HepG2 (cell line): ENCODE results near the gene SIRT7. TPM values are rescaled to one million over a fixed set of nuclear protein-coding genes. Genes with fewer than 3 reads are reported as not detected.

Experiments
- ARID3A ChIP-seq: IDR thresholded peaks from 2 replicates; pipeline ENCODE4 v1.6.1; 2012; ENCODE audit warnings: low read depth, low read length, improper control_type of control experiment
- ASH2L ChIP-seq: fragments of 300-600, 200-600 bp; sonication (generic); IDR thresholded peaks from 2 replicates; pipeline ENCODE4 v1.7.0; 2017; ENCODE audit warnings: low read depth, mild to moderate bottlenecking, moderate library complexity, mixed read lengths, low read length; ENCODE audit not compliant: insufficient read length
- CSRNP1 ChIP-seq: sonication (generic); formaldehyde crosslinking; IDR thresholded peaks from 2 replicates; pipeline ENCODE4 v1.8.1; 2023; ENCODE audit warnings: mild to moderate bottlenecking, missing genetic modification reagents
- ERF ChIP-seq: IDR thresholded peaks from 2 replicates; pipeline ENCODE4 v1.6.1; 2018; ENCODE audit warnings: missing biosample characterization, missing genetic modification reagents
- FOXA1 ChIP-seq, 2 experiments: fragments of 450-650 bp in 1 of 2; sonication (generic) in 1 of 2; formaldehyde crosslinking in 1 of 2; IDR thresholded peaks; 2 replicates each; pipeline versions ENCODE4 v1.4.0 to v1.6.1; 2016 to 2020; ENCODE audit warnings: missing genetic modification reagents in 1 of 2
- FOXK2 ChIP-seq: fragments of 450-650 bp; IDR thresholded peaks from 2 replicates; pipeline ENCODE4 v1.6.1; 2016
- LRRFIP1 ChIP-seq: sonication (generic); formaldehyde crosslinking; conservative IDR thresholded peaks from 2 replicates; pipeline ENCODE4 v1.4.0; 2020; ENCODE audit warnings: missing genetic modification reagents
- MIER2 ChIP-seq: IDR thresholded peaks from 2 replicates; pipeline ENCODE4 v1.6.1; 2016; ENCODE audit warnings: missing biosample characterization, missing genetic modification reagents
- MTERF4 ChIP-seq: sonication (generic); formaldehyde crosslinking; IDR thresholded peaks from 2 replicates; pipeline ENCODE4 v1.8.0; 2023; ENCODE audit warnings: mild to moderate bottlenecking, missing genetic modification reagents
- NR2C2 ChIP-seq: sonication (generic); formaldehyde crosslinking; IDR thresholded peaks from 2 replicates; pipeline ENCODE4 v1.4.0; 2020; ENCODE audit warnings: missing genetic modification reagents, mild to moderate bottlenecking, moderate library complexity, borderline replicate concordance
- STAT5B ChIP-seq: sonication (generic); formaldehyde crosslinking; IDR thresholded peaks from 2 replicates; pipeline ENCODE4 v1.4.0; 2020; ENCODE audit warnings: missing genetic modification reagents
- TAF15 ChIP-seq: fragments of 200-400 bp; formaldehyde crosslinking; IDR thresholded peaks from one replicate; pipeline ENCODE4 v1.6.1; 2018; ENCODE audit warnings: mild to moderate bottlenecking, low read depth, low read length; ENCODE audit not compliant: poor library complexity, severe bottlenecking
- TP53 ChIP-seq: sonication (generic); formaldehyde crosslinking; conservative IDR thresholded peaks from 2 replicates; pipeline ENCODE4 v1.4.0; 2020; ENCODE audit warnings: missing genetic modification reagents
- ZBTB42 ChIP-seq: sonication (generic); formaldehyde crosslinking; IDR thresholded peaks from 2 replicates; pipeline ENCODE4 v1.5.0; 2020; ENCODE audit warnings: mild to moderate bottlenecking, missing genetic modification reagents
- ZNF329 ChIP-seq: sonication (generic); formaldehyde crosslinking; IDR thresholded peaks from 2 replicates; pipeline ENCODE4 v1.9.0; 2021; ENCODE audit warnings: low read depth, mild to moderate bottlenecking, missing genetic modification reagents
- ZNF547 ChIP-seq: sonication (generic); formaldehyde crosslinking; IDR thresholded peaks from 2 replicates; pipeline ENCODE4 v1.5.1; 2020; ENCODE audit warnings: mild to moderate bottlenecking, missing genetic modification reagents
- polyA plus RNA-seq, 8 experiments: library from polyadenylated mRNA; depleted of rRNA in 3 of 8; stranded (reverse) in 7 of 8; unstranded in 1 of 8; fragments of >200 nt; fragmentation: Illumina TruSeq in 4 of 8; extraction: Trizol in 4 of 8; gene quantifications; 2 replicates each; pipeline versions ENCODE4 v1.2.1 to v1.2.3, GENCODE V29; 2011 to 2016; ENCODE audit warnings: low read depth in 4 of 8, missing spikeins in 1 of 8, mixed read lengths in 1 of 8; ENCODE audit not compliant: insufficient read depth in 1 of 8
- total RNA-seq, 5 experiments: library from RNA; depleted of rRNA; stranded (reverse); fragments of >200 nt; fragmentation: Illumina TruSeq; extraction: Trizol; gene quantifications; 2 replicates each; pipeline ENCODE4 v1.2.3, GENCODE V29; 2016; ENCODE audit warnings: low read depth in 1 of 5
- TF ChIP-seq, protein P1 (sequence below): sonication (generic); formaldehyde crosslinking; IDR thresholded peaks from 2 replicates; pipeline ENCODE4 v1.4.0; 2020; ENCODE audit warnings: missing genetic modification reagents, borderline replicate concordance

Gene SIRT7
- total and polyA plus RNA-seq, 2 of the 13 experiments (the other 11 are each of a cell fraction or from before 2014, with no cell fraction given), result 8.3 to 24.8 TPM

DNA sequence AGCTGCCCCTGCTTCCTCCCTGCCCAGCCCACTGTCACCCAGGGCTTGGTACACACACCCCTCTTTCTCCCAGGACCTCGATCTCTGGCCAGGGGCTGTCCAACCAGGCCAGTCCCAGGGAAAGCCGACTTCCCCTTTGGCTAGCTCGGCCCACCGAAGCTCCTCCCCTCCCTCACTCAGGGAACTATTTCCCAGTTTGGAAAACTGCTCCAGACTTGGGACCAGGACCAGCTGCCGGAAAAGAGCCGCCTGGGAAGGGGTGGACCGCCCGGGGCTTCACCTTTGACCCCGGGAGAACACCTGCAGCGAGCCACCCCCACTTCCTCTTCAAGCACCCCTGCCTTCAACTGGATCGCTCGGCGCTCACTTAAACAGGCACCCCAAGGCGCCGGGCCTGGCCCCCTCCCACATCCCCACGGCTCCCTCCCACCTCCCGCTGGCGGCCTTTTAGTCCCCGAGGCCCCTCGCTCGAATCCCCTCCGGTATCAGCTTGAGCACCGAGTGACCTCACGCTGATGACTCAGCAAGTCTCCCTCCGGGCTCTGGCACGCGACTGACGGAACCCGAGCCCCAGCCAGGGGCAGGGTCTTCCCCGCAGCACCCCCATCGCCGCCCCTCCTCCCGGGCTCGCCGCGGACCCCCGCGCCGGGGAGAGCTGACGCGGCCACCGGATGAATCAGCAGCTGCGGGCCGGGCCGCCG is 8.6 kb upstream of the SIRT7 start (continued):
- TF ChIP-seq ZBTB42 (CRISPR knock-in tag), result 0 out of 2 replicates have a peak, but pooled peaks have one; percentile 33
- no peak for TF ChIP-seq ZNF547 (CRISPR knock-in tag)
- peak; percentile 71 for TF ChIP-seq TAF15
- peak; percentile 34; the same call in 1 of the 2 replicates for TF ChIP-seq ZNF329 (CRISPR knock-in tag)
- TF ChIP-seq MIER2 (CRISPR knock-in tag), result no peak
- TF ChIP-seq STAT5B, result no peak
- TF ChIP-seq FOXA1 (IDR thresholded peaks at IDR 0.05), result no peak
- peak; percentile 26; the same call in 1 of the 2 replicates for TF ChIP-seq FOXA1 (CRISPR knock-in tag; IDR thresholded peaks at IDR 0.05)
- 0 out of 2 replicates have a peak, but pooled peaks have one; percentile 5 for TF ChIP-seq FOXK2
- peak; percentile 97 for TF ChIP-seq NR2C2 (CRISPR knock-in tag)
- TF ChIP-seq MTERF4 (CRISPR knock-in tag), result peak; percentile 75
- 0 out of 2 replicates have a peak, but pooled peaks have one; percentile 15 for TF ChIP-seq CSRNP1 (CRISPR knock-in tag)
- peak; percentile 37 for TF ChIP-seq ASH2L
- TF ChIP-seq TP53 (CRISPR knock-in tag), result no peak
- TF ChIP-seq, protein P1, sequence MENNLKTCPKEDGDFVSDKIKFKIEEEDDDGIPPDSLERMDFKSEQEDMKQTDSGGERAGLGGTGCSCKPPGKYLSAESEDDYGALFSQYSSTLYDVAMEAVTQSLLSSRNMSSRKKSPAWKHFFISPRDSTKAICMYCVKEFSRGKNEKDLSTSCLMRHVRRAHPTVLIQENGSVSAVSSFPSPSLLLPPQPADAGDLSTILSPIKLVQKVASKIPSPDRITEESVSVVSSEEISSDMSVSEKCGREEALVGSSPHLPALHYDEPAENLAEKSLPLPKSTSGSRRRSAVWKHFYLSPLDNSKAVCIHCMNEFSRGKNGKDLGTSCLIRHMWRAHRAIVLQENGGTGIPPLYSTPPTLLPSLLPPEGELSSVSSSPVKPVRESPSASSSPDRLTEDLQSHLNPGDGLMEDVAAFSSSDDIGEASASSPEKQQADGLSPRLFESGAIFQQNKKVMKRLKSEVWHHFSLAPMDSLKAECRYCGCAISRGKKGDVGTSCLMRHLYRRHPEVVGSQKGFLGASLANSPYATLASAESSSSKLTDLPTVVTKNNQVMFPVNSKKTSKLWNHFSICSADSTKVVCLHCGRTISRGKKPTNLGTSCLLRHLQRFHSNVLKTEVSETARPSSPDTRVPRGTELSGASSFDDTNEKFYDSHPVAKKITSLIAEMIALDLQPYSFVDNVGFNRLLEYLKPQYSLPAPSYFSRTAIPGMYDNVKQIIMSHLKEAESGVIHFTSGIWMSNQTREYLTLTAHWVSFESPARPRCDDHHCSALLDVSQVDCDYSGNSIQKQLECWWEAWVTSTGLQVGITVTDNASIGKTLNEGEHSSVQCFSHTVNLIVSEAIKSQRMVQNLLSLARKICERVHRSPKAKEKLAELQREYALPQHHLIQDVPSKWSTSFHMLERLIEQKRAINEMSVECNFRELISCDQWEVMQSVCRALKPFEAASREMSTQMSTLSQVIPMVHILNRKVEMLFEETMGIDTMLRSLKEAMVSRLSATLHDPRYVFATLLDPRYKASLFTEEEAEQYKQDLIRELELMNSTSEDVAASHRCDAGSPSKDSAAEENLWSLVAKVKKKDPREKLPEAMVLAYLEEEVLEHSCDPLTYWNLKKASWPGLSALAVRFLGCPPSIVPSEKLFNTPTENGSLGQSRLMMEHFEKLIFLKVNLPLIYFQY (CRISPR knock-in tag), result peak; percentile 38; the same call in 1 of the 2 replicates
- TF ChIP-seq LRRFIP1 (CRISPR knock-in tag), result no peak
- peak; percentile 72; the same call in 1 of the 2 replicates for TF ChIP-seq ERF (CRISPR knock-in tag)
- no peak for TF ChIP-seq ARID3A
